ENCODE measurements around the gene ITGAL.
"Not testable (repeated sequence)": the region's sequence is repeated elsewhere in the genome, so short reads cannot be mapped to it uniquely, and the experiment has no call there.

ITGAL gene

GRCh38 chr16:30472328-30472942 is at the start of gene ITGAL:
Gene ITGAL (plus strand): TSS chr16:30472742. CDS start chr16:30472838, 96 bp downstream.
- DNase-seq, result peak; percentile 97

- no peak for DNase-seq
Measured at GRCh38 chr16:30428055-30428454, 44.5 kb upstream of the ITGAL start.

GRCh38 chr16:30429418-30429677 is 43.2 kb upstream of the ITGAL start:
- DNase-seq, result no peak

GRCh38 chr16:30429678-30430427 is 42.7 kb upstream of the ITGAL start, which contains the start of gene DCTPP1:
Gene DCTPP1 (minus strand): TSS chr16:30430030. CDS start chr16:30429980, 50 bp downstream.
- DNase-seq, result peak; percentile 99

GRCh38 chr16:30430428-30430970 is 42.0 kb upstream of the ITGAL start:
- no peak for DNase-seq

- DNase-seq, result peak; percentile 84
Measured at GRCh38 chr16:30434852-30435251, 37.7 kb upstream of the ITGAL start.

GRCh38 chr16:30437511-30438046 is 35.0 kb upstream of the ITGAL start:
- DNase-seq, result no peak

GRCh38 chr16:30438835-30439234 is 33.7 kb upstream of the ITGAL start:
- no peak for DNase-seq

- no peak for DNase-seq
Measured at GRCh38 chr16:30439720-30440348, 32.7 kb upstream of the ITGAL start.

GRCh38 chr16:30443631-30444030 is 28.9 kb upstream of the ITGAL start:
- no peak for DNase-seq

GRCh38 chr16:30444231-30445148 is 28.1 kb upstream of the ITGAL start:
- no peak for DNase-seq

- no peak for DNase-seq
Measured at GRCh38 chr16:30445149-30445407, 27.5 kb upstream of the ITGAL start.

- DNase-seq, result peak; percentile 97
Measured at GRCh38 chr16:30445408-30446202, 26.9 kb upstream of the ITGAL start, which contains the start of gene SEPHS2. Gene SEPHS2 (minus strand): TSS chr16:30445874. CDS start chr16:30445727, 147 bp downstream.

GRCh38 chr16:30446203-30446595 is 26.3 kb upstream of the ITGAL start:
- no peak for DNase-seq

GRCh38 chr16:30447512-30448226 is 24.9 kb upstream of the ITGAL start:
- DNase-seq, result no peak

- DNase-seq, result no peak
Measured at GRCh38 chr16:30449116-30449435, 23.5 kb upstream of the ITGAL start.

- DNase-seq, result not testable (repeated sequence)
Measured at GRCh38 chr16:30452709-30453580, 19.6 kb upstream of the ITGAL start.

- no peak for DNase-seq
Measured at GRCh38 chr16:30456302-30456701, 16.2 kb upstream of the ITGAL start.

- DNase-seq, result no peak
Measured at GRCh38 chr16:30457256-30457655, 15.3 kb upstream of the ITGAL start.

Measured in activated CD4-positive, alpha-beta T cell treated with anti-CD3 and anti-CD28 coated beads, Interleukin-10, Interleukin-2, amounts not matched to agents 100 ng/mL and 50 ng/mL, durations not matched to agents 16 hours and 8 hours (primary cell).